Gastrocnemius medialis (tissue), 4 donors: ENCODE measurements around the gene PPP2R5E.

ENCODE experiments used
- CTCF ChIP-seq, 5 experiments: fragments of 450-650 bp in 3 of 5; fragments of 200-600 bp in 2 of 5; sonication (generic) in 2 of 5; IDR thresholded peaks in 4 of 5; conservative IDR thresholded peaks in 1 of 5; 1 replicate in 4 of 5; 2 replicates in 1 of 5; pipeline ENCODE4 v1.5.1; 2016 to 2019; ENCODE audit warnings: antibody characterized with exemption in 5 of 5, mild to moderate bottlenecking in 3 of 5, moderate library complexity in 3 of 5
- POLR2A ChIP-seq, 2 donors: fragments of 450-650 bp; IDR thresholded peaks; one replicate each; pipeline ENCODE4 v1.6.1; 2017; ENCODE audit warnings: antibody characterized with exemption in 2 of 2, mild to moderate bottlenecking in 2 of 2, moderate library complexity in 2 of 2

GRCh38 chr14:63328787-63329737 lies 214.1 kb downstream of the PPP2R5E start:
- TF ChIP-seq CTCF (IDR thresholded peaks at IDR 0.05 in 4 of 5, conservative IDR thresholded peaks at IDR 0.05 in 1 of 5) (no peak), POLR2A (IDR thresholded peaks at IDR 0.05) (no peak)
